HepG2 (cell line): ENCODE data around the gene KIAA0825. TPM values are rescaled to one million over a fixed set of nuclear protein-coding genes. Genes with fewer than 3 reads are reported as not detected.

Source experiments
- ATF7-NPFF ChIP-seq: sonication (generic); formaldehyde crosslinking; IDR thresholded peaks from 2 replicates; pipeline ENCODE4 v1.8.1; 2023; ENCODE audit warnings: mild to moderate bottlenecking, low read depth, missing genetic modification reagents, moderate library complexity
- FOXK1 ChIP-seq: sonication (generic); formaldehyde crosslinking; IDR thresholded peaks from 2 replicates; pipeline ENCODE4 v1.4.0; 2020; ENCODE audit warnings: low read depth, missing genetic modification reagents, borderline replicate concordance
- HDAC2 ChIP-seq: sonication (generic); formaldehyde crosslinking; IDR thresholded peaks from 2 replicates; pipeline ENCODE4 v1.4.0; 2020; ENCODE audit warnings: missing genetic modification reagents
- JUNB ChIP-seq: sonication (generic); formaldehyde crosslinking; IDR thresholded peaks from 2 replicates; pipeline ENCODE4 v1.8.0; 2022; ENCODE audit warnings: missing genetic modification reagents, mild to moderate bottlenecking, borderline replicate concordance
- MAFK ChIP-seq, 2 experiments: IDR thresholded peaks in 1 of 2; conservative IDR thresholded peaks in 1 of 2; 2 replicates each; pipeline ENCODE4 v1.6.1; 2011; ENCODE audit warnings: improper control_type of control experiment in 2 of 2, low read length in 2 of 2
- PCBP1 ChIP-seq: fragments of 200-400 bp; formaldehyde crosslinking; IDR thresholded peaks from 2 replicates; pipeline ENCODE4 v1.6.1; 2017; ENCODE audit warnings: mild to moderate bottlenecking, low read depth, low read length, borderline replicate concordance
- PRMT3 ChIP-seq: sonication (generic); formaldehyde crosslinking; IDR thresholded peaks from 2 replicates; pipeline ENCODE4 v1.8.1; 2022; ENCODE audit warnings: low read depth, mild to moderate bottlenecking, moderate library complexity, missing genetic modification reagents, borderline replicate concordance
- TEAD2 ChIP-seq: sonication (generic); formaldehyde crosslinking; IDR thresholded peaks from 2 replicates; pipeline ENCODE4 v1.9.0; 2021; ENCODE audit warnings: missing genetic modification reagents
- TOE1 ChIP-seq: sonication (generic); formaldehyde crosslinking; IDR thresholded peaks from 2 replicates; pipeline ENCODE4 v1.4.0; 2020; ENCODE audit warnings: mild to moderate bottlenecking, missing genetic modification reagents
- ZFP82 ChIP-seq: sonication (generic); formaldehyde crosslinking; IDR thresholded peaks from 2 replicates; pipeline ENCODE4 v1.5.1; 2020; ENCODE audit warnings: mild to moderate bottlenecking, missing genetic modification reagents, borderline replicate concordance
- ZMYM2 ChIP-seq: sonication (generic); formaldehyde crosslinking; IDR thresholded peaks from 2 replicates; pipeline ENCODE4 v1.8.0; 2022; ENCODE audit warnings: mild to moderate bottlenecking, missing genetic modification reagents
- ZNF333 ChIP-seq: sonication (generic); formaldehyde crosslinking; IDR thresholded peaks from 2 replicates; pipeline ENCODE4 v1.4.0; 2020; ENCODE audit warnings: mild to moderate bottlenecking, missing genetic modification reagents, borderline replicate concordance
- ZNF350 ChIP-seq: sonication (generic); formaldehyde crosslinking; IDR thresholded peaks from 2 replicates; pipeline ENCODE4 v1.4.0; 2020; ENCODE audit warnings: mild to moderate bottlenecking, low read depth, missing genetic modification reagents, borderline replicate concordance
- ZNF501 ChIP-seq: sonication (generic); formaldehyde crosslinking; IDR thresholded peaks from 2 replicates; pipeline ENCODE4 v1.5.1; 2020; ENCODE audit warnings: mild to moderate bottlenecking, moderate library complexity, missing genetic modification reagents
- ZNF605 ChIP-seq: sonication (generic); formaldehyde crosslinking; IDR thresholded peaks from 2 replicates; pipeline ENCODE4 v1.8.0; 2022; ENCODE audit warnings: mild to moderate bottlenecking, missing genetic modification reagents
- ZNF883 ChIP-seq: sonication (generic); formaldehyde crosslinking; IDR thresholded peaks from 2 replicates; pipeline ENCODE4 v1.5.1; 2020; ENCODE audit warnings: mild to moderate bottlenecking, missing genetic modification reagents; ENCODE audit errors: not compliant biosample characterization
- polyA plus RNA-seq, 8 experiments: library from polyadenylated mRNA; depleted of rRNA in 3 of 8; stranded (reverse) in 7 of 8; unstranded in 1 of 8; fragments of >200 nt; fragmentation: Illumina TruSeq in 4 of 8; extraction: Trizol in 4 of 8; gene quantifications; 2 replicates each; pipeline versions ENCODE4 v1.2.1 to v1.2.3, GENCODE V29; 2011 to 2016; ENCODE audit warnings: low read depth in 4 of 8, missing spikeins in 1 of 8, mixed read lengths in 1 of 8; ENCODE audit not compliant: insufficient read depth in 1 of 8
- total RNA-seq, 5 experiments: library from RNA; depleted of rRNA; stranded (reverse); fragments of >200 nt; fragmentation: Illumina TruSeq; extraction: Trizol; gene quantifications; 2 replicates each; pipeline ENCODE4 v1.2.3, GENCODE V29; 2016; ENCODE audit warnings: low read depth in 1 of 5
- TF ChIP-seq, protein P1 (sequence below): sonication (generic); formaldehyde crosslinking; conservative IDR thresholded peaks from 2 replicates; pipeline ENCODE4 v1.4.0; 2020; ENCODE audit warnings: missing genetic modification reagents
- TF ChIP-seq, protein P2 (sequence below): sonication (generic); formaldehyde crosslinking; IDR thresholded peaks from 2 replicates; pipeline ENCODE4 v1.9.0; 2021; ENCODE audit warnings: missing genetic modification reagents, borderline replicate concordance
- TF ChIP-seq, protein P3 (sequence below): IDR thresholded peaks from 2 replicates; pipeline ENCODE4 v1.6.1; 2018; ENCODE audit warnings: missing genetic modification reagents
- TF ChIP-seq, protein P4 (sequence below): sonication (generic); formaldehyde crosslinking; IDR thresholded peaks from 2 replicates; pipeline ENCODE4 v1.4.0; 2020; ENCODE audit warnings: mild to moderate bottlenecking, missing genetic modification reagents, borderline replicate concordance

Gene KIAA0825
- total and polyA plus RNA-seq, 2 of the 13 experiments (the other 11 are each of a cell fraction or from before 2014, with no cell fraction given), result 0.05 to 0.51 TPM

DNA sequence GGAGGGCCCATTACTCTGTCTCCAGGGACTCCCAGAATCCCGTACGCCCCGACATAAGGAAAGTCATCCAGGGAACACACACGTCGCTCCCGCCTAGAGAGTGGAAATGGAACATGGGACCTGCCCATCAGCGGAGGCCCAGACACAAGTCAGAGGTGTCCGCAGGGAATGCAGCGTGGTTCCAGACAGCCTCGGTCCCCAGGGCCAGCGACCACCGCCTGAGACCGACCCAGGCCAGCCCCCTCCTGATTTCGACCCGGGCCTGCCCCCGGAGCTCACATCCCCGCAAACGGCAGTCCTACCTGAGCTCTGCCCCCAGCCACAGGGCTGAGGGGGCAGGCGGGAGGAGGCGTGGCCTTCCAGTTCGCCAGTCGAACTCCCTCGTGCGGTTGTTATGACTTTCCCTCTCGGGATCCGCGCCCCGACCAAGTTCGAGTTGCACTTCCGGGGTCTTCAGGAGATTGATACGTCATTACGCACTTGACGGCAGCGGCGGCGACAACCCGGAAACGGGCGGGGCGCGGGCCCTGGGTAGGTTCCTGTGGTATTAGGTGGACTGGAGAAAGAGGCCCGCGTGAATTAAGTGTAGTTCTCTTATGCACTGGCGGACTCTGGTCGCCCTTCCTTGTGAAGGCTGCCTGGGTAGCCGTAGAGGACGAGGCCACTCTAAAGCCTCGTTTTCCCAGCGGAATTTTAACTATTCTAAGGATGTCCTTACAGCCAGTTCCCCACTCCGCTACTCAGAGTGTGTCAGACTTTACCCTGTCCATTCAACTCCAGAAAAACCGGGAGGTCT is 507.0 kb downstream of the KIAA0825 start (continued):
- TF ChIP-seq ZNF333 (CRISPR knock-in tag) (peak; percentile 80; the same call in 1 of the 2 replicates), PRMT3 (CRISPR knock-in tag) (peak; percentile 48; the same call in 1 of the 2 replicates), ZMYM2 (CRISPR knock-in tag) (peak; percentile 75), ZNF350 (CRISPR knock-in tag) (peak; percentile 94), ATF7-NPFF (CRISPR knock-in tag) (peak; percentile 84; the same call in 1 of the 2 replicates), TOE1 (no peak), ZNF883 (peak; percentile 62), JUNB (no peak), ZFP82 (peak; percentile 64; the same call in 1 of the 2 replicates), ZNF501 (peak; percentile 92), FOXK1 (peak; percentile 91), TEAD2 (no peak), MAFK (conservative IDR thresholded peaks at IDR 0.05 in 1 of 2, IDR thresholded peaks at IDR 0.05 in 1 of 2; ENCODE audit: low read length in 2 of 2) (no peak), ZNF605 (peak; percentile 87; the same call in 1 of the 2 replicates), PCBP1 (peak; percentile 88; the same call in 1 of the 2 replicates), HDAC2 (CRISPR knock-in tag) (peak; percentile 44; the same call in 1 of the 2 replicates)
- TF ChIP-seq, protein P1, sequence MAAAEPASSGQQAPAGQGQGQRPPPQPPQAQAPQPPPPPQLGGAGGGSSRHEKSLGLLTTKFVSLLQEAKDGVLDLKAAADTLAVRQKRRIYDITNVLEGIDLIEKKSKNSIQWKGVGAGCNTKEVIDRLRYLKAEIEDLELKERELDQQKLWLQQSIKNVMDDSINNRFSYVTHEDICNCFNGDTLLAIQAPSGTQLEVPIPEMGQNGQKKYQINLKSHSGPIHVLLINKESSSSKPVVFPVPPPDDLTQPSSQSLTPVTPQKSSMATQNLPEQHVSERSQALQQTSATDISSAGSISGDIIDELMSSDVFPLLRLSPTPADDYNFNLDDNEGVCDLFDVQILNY (CRISPR knock-in tag), result 0 out of 2 replicates have a peak, but pooled peaks have one; percentile 17
- TF ChIP-seq, protein P2, sequence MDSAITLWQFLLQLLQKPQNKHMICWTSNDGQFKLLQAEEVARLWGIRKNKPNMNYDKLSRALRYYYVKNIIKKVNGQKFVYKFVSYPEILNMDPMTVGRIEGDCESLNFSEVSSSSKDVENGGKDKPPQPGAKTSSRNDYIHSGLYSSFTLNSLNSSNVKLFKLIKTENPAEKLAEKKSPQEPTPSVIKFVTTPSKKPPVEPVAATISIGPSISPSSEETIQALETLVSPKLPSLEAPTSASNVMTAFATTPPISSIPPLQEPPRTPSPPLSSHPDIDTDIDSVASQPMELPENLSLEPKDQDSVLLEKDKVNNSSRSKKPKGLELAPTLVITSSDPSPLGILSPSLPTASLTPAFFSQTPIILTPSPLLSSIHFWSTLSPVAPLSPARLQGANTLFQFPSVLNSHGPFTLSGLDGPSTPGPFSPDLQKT (CRISPR knock-in tag), result no peak
- TF ChIP-seq, protein P3, sequence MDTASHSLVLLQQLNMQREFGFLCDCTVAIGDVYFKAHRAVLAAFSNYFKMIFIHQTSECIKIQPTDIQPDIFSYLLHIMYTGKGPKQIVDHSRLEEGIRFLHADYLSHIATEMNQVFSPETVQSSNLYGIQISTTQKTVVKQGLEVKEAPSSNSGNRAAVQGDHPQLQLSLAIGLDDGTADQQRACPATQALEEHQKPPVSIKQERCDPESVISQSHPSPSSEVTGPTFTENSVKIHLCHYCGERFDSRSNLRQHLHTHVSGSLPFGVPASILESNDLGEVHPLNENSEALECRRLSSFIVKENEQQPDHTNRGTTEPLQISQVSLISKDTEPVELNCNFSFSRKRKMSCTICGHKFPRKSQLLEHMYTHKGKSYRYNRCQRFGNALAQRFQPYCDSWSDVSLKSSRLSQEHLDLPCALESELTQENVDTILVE (CRISPR knock-in tag), result peak; percentile 80
- TF ChIP-seq, protein P4, sequence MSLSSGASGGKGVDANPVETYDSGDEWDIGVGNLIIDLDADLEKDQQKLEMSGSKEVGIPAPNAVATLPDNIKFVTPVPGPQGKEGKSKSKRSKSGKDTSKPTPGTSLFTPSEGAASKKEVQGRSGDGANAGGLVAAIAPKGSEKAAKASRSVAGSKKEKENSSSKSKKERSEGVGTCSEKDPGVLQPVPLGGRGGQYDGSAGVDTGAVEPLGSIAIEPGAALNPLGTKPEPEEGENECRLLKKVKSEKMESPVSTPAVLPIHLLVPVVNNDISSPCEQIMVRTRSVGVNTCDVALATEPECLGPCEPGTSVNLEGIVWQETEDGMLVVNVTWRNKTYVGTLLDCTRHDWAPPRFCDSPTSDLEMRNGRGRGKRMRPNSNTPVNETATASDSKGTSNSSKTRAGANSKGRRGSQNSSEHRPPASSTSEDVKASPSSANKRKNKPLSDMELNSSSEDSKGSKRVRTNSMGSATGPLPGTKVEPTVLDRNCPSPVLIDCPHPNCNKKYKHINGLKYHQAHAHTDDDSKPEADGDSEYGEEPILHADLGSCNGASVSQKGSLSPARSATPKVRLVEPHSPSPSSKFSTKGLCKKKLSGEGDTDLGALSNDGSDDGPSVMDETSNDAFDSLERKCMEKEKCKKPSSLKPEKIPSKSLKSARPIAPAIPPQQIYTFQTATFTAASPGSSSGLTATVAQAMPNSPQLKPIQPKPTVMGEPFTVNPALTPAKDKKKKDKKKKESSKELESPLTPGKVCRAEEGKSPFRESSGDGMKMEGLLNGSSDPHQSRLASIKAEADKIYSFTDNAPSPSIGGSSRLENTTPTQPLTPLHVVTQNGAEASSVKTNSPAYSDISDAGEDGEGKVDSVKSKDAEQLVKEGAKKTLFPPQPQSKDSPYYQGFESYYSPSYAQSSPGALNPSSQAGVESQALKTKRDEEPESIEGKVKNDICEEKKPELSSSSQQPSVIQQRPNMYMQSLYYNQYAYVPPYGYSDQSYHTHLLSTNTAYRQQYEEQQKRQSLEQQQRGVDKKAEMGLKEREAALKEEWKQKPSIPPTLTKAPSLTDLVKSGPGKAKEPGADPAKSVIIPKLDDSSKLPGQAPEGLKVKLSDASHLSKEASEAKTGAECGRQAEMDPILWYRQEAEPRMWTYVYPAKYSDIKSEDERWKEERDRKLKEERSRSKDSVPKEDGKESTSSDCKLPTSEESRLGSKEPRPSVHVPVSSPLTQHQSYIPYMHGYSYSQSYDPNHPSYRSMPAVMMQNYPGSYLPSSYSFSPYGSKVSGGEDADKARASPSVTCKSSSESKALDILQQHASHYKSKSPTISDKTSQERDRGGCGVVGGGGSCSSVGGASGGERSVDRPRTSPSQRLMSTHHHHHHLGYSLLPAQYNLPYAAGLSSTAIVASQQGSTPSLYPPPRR, result peak; percentile 69
